Skeletal muscle cell (primary cell): Measurements from ENCODE around the gene COA8.

Experiments
- DNase-seq: peaks from one replicate; pipeline ENCODE4 v3.0.0-alpha.2; 2010; ENCODE audit warnings: low read depth
- H3K4me3 ChIP-seq: 2 replicates; pipeline ENCODE4 v1.5.1; 2011; ENCODE audit warnings: low read depth, mild to moderate bottlenecking, control low read depth, low read length, moderate library complexity

COA8 gene

GRCh38 chr14:103562429-103563225, at the start of gene COA8, which contains the start of gene BAG5:
COA8 (plus strand) TSS chr14:103562960; CDS start chr14:103563002, 42 bp downstream.
BAG5 (minus strand) TSS chr14:103562657; CDS start chr14:103561164, 1,493 bp downstream.
- H3K4me3 ChIP-seq, result peak within 1 kb of the TSS; percentile 92
- DNase-seq, result no peak

- H3K4me3 ChIP-seq, result no peak overlapping the region
- no peak for DNase-seq
Observed at GRCh38 chr14:103514596-103515421, 48.0 kb upstream of the COA8 start.

GRCh38 chr14:103516426-103517173, 46.2 kb upstream of the COA8 start:
- DNase-seq, result no peak
- no peak overlapping the region for H3K4me3 ChIP-seq

GRCh38 chr14:103517174-103517566, 45.6 kb upstream of the COA8 start:
- H3K4me3 ChIP-seq, result no peak overlapping the region
- no peak for DNase-seq

- no peak for DNase-seq
- no peak overlapping the region for H3K4me3 ChIP-seq
Observed at GRCh38 chr14:103517721-103518421, 44.9 kb upstream of the COA8 start.

GRCh38 chr14:103518422-103519042, 44.2 kb upstream of the COA8 start:
- no peak for DNase-seq

GRCh38 chr14:103519043-103519836, 43.5 kb upstream of the COA8 start:
- H3K4me3 ChIP-seq, result no peak overlapping the region
- DNase-seq, result no peak

More at GRCh38 chr14:103518422-103519042, 44.2 kb upstream of the COA8 start:
- H3K4me3 ChIP-seq, result no peak overlapping the region

GRCh38 chr14:103519837-103520212, 42.9 kb upstream of the COA8 start:
- H3K4me3 ChIP-seq, result no peak overlapping the region
- DNase-seq, result no peak

GRCh38 chr14:103520269-103520656, 42.5 kb upstream of the COA8 start:
- no peak for DNase-seq
- H3K4me3 ChIP-seq, result peak overlapping the region; percentile 51

- no peak for DNase-seq
- H3K4me3 ChIP-seq, result peak overlapping the region; percentile 51
Observed at GRCh38 chr14:103520657-103521437, 41.9 kb upstream of the COA8 start.

GRCh38 chr14:103521438-103521950, 41.3 kb upstream of the COA8 start:
- no peak for DNase-seq
- H3K4me3 ChIP-seq, result peak overlapping the region; percentile 51

- no peak for DNase-seq
- H3K4me3 ChIP-seq, result peak overlapping the region; percentile 51
Observed at GRCh38 chr14:103521951-103522563, 40.7 kb upstream of the COA8 start.

GRCh38 chr14:103522649-103523574, 39.8 kb upstream of the COA8 start, which contains the start of gene CKB:
CKB (minus strand) TSS chr14:103522830; CDS start chr14:103522493, 337 bp downstream.
- DNase-seq, result no peak
- peak within 1 kb of the TSS; percentile 51 for H3K4me3 ChIP-seq

GRCh38 chr14:103523575-103523954, 39.2 kb upstream of the COA8 start:
- DNase-seq, result no peak
- H3K4me3 ChIP-seq, result no peak overlapping the region
